ENCODE data around the gene C13orf46.

Gene C13orf46

GRCh38 chr13:113939944-113940297 is 34.0 kb downstream of the C13orf46 start:
- no peak overlapping the region for H3K4me3 ChIP-seq (ENCODE audit: low read depth, low read length)

- H3K4me3 ChIP-seq (ENCODE audit: low read depth, low read length): no peak overlapping the region
These were observed 34.5 kb downstream of the C13orf46 start for GRCh38 chr13:113939129-113939943.

GRCh38 chr13:113938716-113939115 is 35.2 kb downstream of the C13orf46 start:
- no peak overlapping the region for H3K4me3 ChIP-seq (ENCODE audit: low read depth, low read length)

- no peak overlapping the region for H3K4me3 ChIP-seq (ENCODE audit: low read depth, low read length)
These were observed 35.6 kb downstream of the C13orf46 start for GRCh38 chr13:113938246-113938645.

- no peak overlapping the region for H3K4me3 ChIP-seq (ENCODE audit: low read depth, low read length)
These were observed 36.2 kb downstream of the C13orf46 start for GRCh38 chr13:113937527-113938180.

GRCh38 chr13:113937073-113937472 is 36.8 kb downstream of the C13orf46 start:
- no peak overlapping the region for H3K4me3 ChIP-seq (ENCODE audit: low read depth, low read length)

GRCh38 chr13:113936166-113936965 is 37.5 kb downstream of the C13orf46 start:
- no peak overlapping the region for H3K4me3 ChIP-seq (ENCODE audit: low read depth, low read length)

- no peak overlapping the region for H3K4me3 ChIP-seq (ENCODE audit: low read depth, low read length)
These were observed 38.7 kb downstream of the C13orf46 start for GRCh38 chr13:113935001-113935844.

GRCh38 chr13:113934576-113934975 is 39.3 kb downstream of the C13orf46 start:
- no peak overlapping the region for H3K4me3 ChIP-seq (ENCODE audit: low read depth, low read length)

- H3K4me3 ChIP-seq (ENCODE audit: low read depth, low read length): no peak overlapping the region
These were observed 40.0 kb downstream of the C13orf46 start for GRCh38 chr13:113933901-113934300.

- no peak overlapping the region for H3K4me3 ChIP-seq (ENCODE audit: low read depth, low read length)
These were observed 41.9 kb downstream of the C13orf46 start for GRCh38 chr13:113931841-113932459.

- H3K4me3 ChIP-seq (ENCODE audit: low read depth, low read length): no peak overlapping the region
These were observed 42.9 kb downstream of the C13orf46 start for GRCh38 chr13:113930671-113931637.

- no peak overlapping the region for H3K4me3 ChIP-seq (ENCODE audit: low read depth, low read length)
These were observed 44.0 kb downstream of the C13orf46 start for GRCh38 chr13:113929628-113930615.

- no peak overlapping the region for H3K4me3 ChIP-seq (ENCODE audit: low read depth, low read length)
These were observed 44.9 kb downstream of the C13orf46 start for GRCh38 chr13:113928685-113929627.

GRCh38 chr13:113927661-113928581 is 46.0 kb downstream of the C13orf46 start:
- no peak overlapping the region for H3K4me3 ChIP-seq (ENCODE audit: low read depth, low read length)
